ENCODE measurements around the gene MGAT5.

MGAT5 gene

GRCh38 chr2:134457765-134458472, 204.0 kb downstream of the MGAT5 start:
- Histone ChIP-seq H3K27ac (ENCODE audit: low read depth, low read length, poor library complexity, severe bottlenecking) (no peak overlapping the region), H3F3A (ENCODE audit: insufficient read depth, low read length) (no peaks in the 10 kb centered on the region), H3K9me3 (ENCODE audit: low read length) (no peaks in the 10 kb centered on the region), H3K9me2 (ENCODE audit: low read depth, low read length) (no peaks in the 10 kb centered on the region), H3K4me1 (ENCODE audit: insufficient read depth, low read length, severe bottlenecking) (no peaks in the 10 kb centered on the region), H3K27me3 (ENCODE audit: insufficient read depth, low read length) (no peaks in the 10 kb centered on the region), H3K4me2 (ENCODE audit: low read length) (no peak overlapping the region), H3K4me3 (ENCODE audit: low read depth, low read length, poor library complexity, severe bottlenecking) (no peak overlapping the region), H4K20me1 (ENCODE audit: insufficient read depth, low read length) (no peaks in the 10 kb centered on the region), H3K36me3 (ENCODE audit: insufficient read depth, low read length) (peaks cover 6% of the 10 kb centered on the region; the same call in 1 of the 2 replicates), H3K79me2 (ENCODE audit: insufficient read depth, low read length) (no peaks in the 10 kb centered on the region), H3K9ac (ENCODE audit: low read length) (no peak overlapping the region), H2AFZ (ENCODE audit: low read length) (no peak overlapping the region)
- TF ChIP-seq EZH2 (IDR thresholded peaks at IDR 0.05; ENCODE audit: borderline replicate concordance, low read length) (no peak), CTCF (IDR thresholded peaks at IDR 0.05; ENCODE audit: low read length) (no peak)

DNA sequence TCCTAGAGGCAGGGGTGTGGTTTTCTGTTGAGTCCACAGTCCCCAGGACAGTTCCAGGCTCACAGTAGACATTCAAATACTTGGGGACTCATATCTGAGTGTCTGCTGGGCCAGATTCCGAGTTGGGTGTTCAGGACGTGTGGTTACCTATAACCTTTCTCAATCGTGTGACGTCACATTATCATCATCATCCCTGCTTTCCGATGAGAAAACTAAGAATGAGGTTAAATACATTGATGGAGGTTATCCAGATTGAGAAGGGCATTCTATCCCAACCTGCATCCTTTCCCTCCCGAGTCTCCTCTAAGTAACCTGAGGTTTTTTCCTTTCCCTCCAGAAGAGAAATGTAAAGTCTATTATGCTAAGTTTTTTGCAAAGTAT, 204.6 kb downstream of the MGAT5 start:
- TF ChIP-seq EZH2 (IDR thresholded peaks at IDR 0.05; ENCODE audit: borderline replicate concordance, low read length) = no peak
- Histone ChIP-seq H3K4me3 (ENCODE audit: low read depth, low read length, poor library complexity, severe bottlenecking) (no peak overlapping the region), H3K27me3 (ENCODE audit: insufficient read depth, low read length) (no peaks in the 10 kb centered on the region)

DNA sequence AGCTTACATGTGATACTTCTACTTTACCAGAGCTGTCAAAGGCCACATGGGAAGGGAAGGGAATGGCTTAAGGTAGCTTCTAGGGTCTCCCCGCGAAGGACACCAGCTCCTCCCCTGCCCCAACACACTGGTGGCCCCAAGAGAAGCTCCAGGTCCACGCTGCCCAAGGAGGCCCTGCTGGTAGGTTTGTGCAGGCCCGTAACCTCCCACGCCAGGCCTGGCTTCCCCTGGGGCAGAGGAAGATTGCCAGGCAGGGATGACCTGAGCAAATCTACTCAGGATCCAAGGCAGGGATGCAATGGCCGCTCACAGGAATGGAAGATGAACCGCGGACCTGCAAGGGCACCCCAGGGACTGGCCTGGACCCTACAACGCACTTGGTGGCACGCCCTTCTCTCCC, 205.1 kb downstream of the MGAT5 start:
- no peak overlapping the region for H3K4me3 ChIP-seq (ENCODE audit: low read depth, low read length, poor library complexity, severe bottlenecking)
- no peaks in the 10 kb centered on the region for H3K9me3 ChIP-seq (ENCODE audit: low read length)
- H3K27me3 ChIP-seq (ENCODE audit: insufficient read depth, low read length) = no peaks in the 10 kb centered on the region
- no peaks in the 10 kb centered on the region for H3K4me1 ChIP-seq (ENCODE audit: insufficient read depth, low read length, severe bottlenecking)
- no peaks in the 10 kb centered on the region for H3K79me2 ChIP-seq (ENCODE audit: insufficient read depth, low read length)
- H3K36me3 ChIP-seq (ENCODE audit: insufficient read depth, low read length) = no peaks in the 10 kb centered on the region
- H3F3A ChIP-seq (ENCODE audit: insufficient read depth, low read length) = no peaks in the 10 kb centered on the region
- H3K9me2 ChIP-seq (ENCODE audit: low read depth, low read length) = no peaks in the 10 kb centered on the region
- H2AFZ ChIP-seq (ENCODE audit: low read length) = no peak overlapping the region
- TF ChIP-seq CTCF (IDR thresholded peaks at IDR 0.05; ENCODE audit: low read length) (no peak), EZH2 (IDR thresholded peaks at IDR 0.05; ENCODE audit: borderline replicate concordance, low read length) (no peak)
- no peak overlapping the region for H3K4me2 ChIP-seq (ENCODE audit: low read length)
- H3K9ac ChIP-seq (ENCODE audit: low read length) = no peak overlapping the region
- H4K20me1 ChIP-seq (ENCODE audit: insufficient read depth, low read length) = no peaks in the 10 kb centered on the region
- H3K27ac ChIP-seq (ENCODE audit: low read depth, low read length, poor library complexity, severe bottlenecking) = no peak overlapping the region

More for the DNA sequence above, 204.6 kb downstream of the MGAT5 start:
- H3K79me2 ChIP-seq (ENCODE audit: insufficient read depth, low read length) = no peaks in the 10 kb centered on the region
- peaks cover under 1% of the 10 kb centered on the region; the same call in 1 of the 2 replicates for H3K36me3 ChIP-seq (ENCODE audit: insufficient read depth, low read length)
- no peaks in the 10 kb centered on the region for H4K20me1 ChIP-seq (ENCODE audit: insufficient read depth, low read length)
- no peak overlapping the region for H3K9ac ChIP-seq (ENCODE audit: low read length)
- H3K9me2 ChIP-seq (ENCODE audit: low read depth, low read length) = no peaks in the 10 kb centered on the region
- H3K4me1 ChIP-seq (ENCODE audit: insufficient read depth, low read length, severe bottlenecking) = no peaks in the 10 kb centered on the region
- H2AFZ ChIP-seq (ENCODE audit: low read length) = no peak overlapping the region
- no peaks in the 10 kb centered on the region for H3F3A ChIP-seq (ENCODE audit: insufficient read depth, low read length)
- H3K4me2 ChIP-seq (ENCODE audit: low read length) = no peak overlapping the region
- H3K9me3 ChIP-seq (ENCODE audit: low read length) = no peaks in the 10 kb centered on the region
- no peak overlapping the region for H3K27ac ChIP-seq (ENCODE audit: low read depth, low read length, poor library complexity, severe bottlenecking)
